ENCODE data around the gene NTN4. TPM values are rescaled to one million over a fixed set of nuclear protein-coding genes. Genes with fewer than 3 reads are reported as not detected.

The NTN4 gene
- total RNA-seq, 1 experiment from 2014 or later: 0.17 TPM

- Histone ChIP-seq H2BK12ac (ENCODE audit: insufficient read length, low read depth, low read length) (no peak overlapping the region), H3K23ac (ENCODE audit: insufficient read length, low read depth, low read length) (no peak overlapping the region), H3T11ph (ENCODE audit: low read length) (no peak overlapping the region), H3K4me1 (ENCODE audit: insufficient read depth, low read length) (no peaks in the 10 kb centered on the region), H3K27ac (ENCODE audit: insufficient read length, low read depth, low read length) (no peak overlapping the region), H2BK15ac (ENCODE audit: low read depth, low read length) (no peak overlapping the region), H3K79me2 (ENCODE audit: insufficient read depth, low read length) (no peaks in the 10 kb centered on the region), H4K91ac (ENCODE audit: insufficient read length, low read depth, low read length) (no peak overlapping the region), H2BK5ac (ENCODE audit: insufficient read length, low read length) (no peak overlapping the region), H4K8ac (replicated peaks; ENCODE audit: insufficient read length, low read depth, low read length) (no peak overlapping the region), H3K23me2 (ENCODE audit: insufficient read length, low read depth, low read length, poor library complexity, severe bottlenecking) (no peaks in the 10 kb centered on the region), H4K5ac (ENCODE audit: insufficient read length, low read depth, low read length) (no peak overlapping the region), H3K4me2 (ENCODE audit: insufficient read depth, insufficient read length, low read length) (no peak overlapping the region), H4K20me1 (ENCODE audit: control insufficient read depth, insufficient read depth, insufficient read length) (no peaks in the 10 kb centered on the region), H2BK20ac (ENCODE audit: low read depth, low read length, poor library complexity, severe bottlenecking) (no peak overlapping the region), H3K14ac (ENCODE audit: insufficient read depth, low read length) (no peak overlapping the region), H2BK120ac (ENCODE audit: low read depth, low read length, poor library complexity, severe bottlenecking) (no peak overlapping the region), H3K9me3 (ENCODE audit: control insufficient read depth, low read depth, low read length) (no peaks in the 10 kb centered on the region), H3K27me3 (ENCODE audit: insufficient read depth, low read length) (no peaks in the 10 kb centered on the region), H3K4ac (ENCODE audit: low read depth, low read length) (no peak overlapping the region), H3K79me1 (ENCODE audit: insufficient read depth, low read depth, low read length, poor library complexity, severe bottlenecking) (no peaks in the 10 kb centered on the region), H3K56ac (ENCODE audit: insufficient read length, low read depth, low read length) (no peak overlapping the region), H2AFZ (ENCODE audit: low read length) (no peak overlapping the region), H3K9ac (ENCODE audit: extremely low read depth, insufficient read length, low read length) (no peak overlapping the region), H3K18ac (ENCODE audit: insufficient read length, low read depth, low read length) (no peak overlapping the region), H2AK5ac (ENCODE audit: insufficient read length, low read length) (no peak overlapping the region)
- peaks cover 4 to 27% (median 16%) of the 10 kb centered on the region in 3 experiments; a peak in 5 of 7 replicates for H3K36me3 Mint-ChIP-seq (ENCODE audit: insufficient read depth in 1 of 3, low read depth in 3 of 3)
- DNase-seq: no peak
- H3K4me3 Mint-ChIP-seq: no peak overlapping the region
- no peaks in the 10 kb centered on the region for H3K27me3 Mint-ChIP-seq (ENCODE audit: low read depth)
- no peak for TF ChIP-seq CTCF (conservative IDR thresholded peaks at IDR 0.05)
- WGBS (ENCODE audit: extremely low coverage, insufficient read length, low lambda C conversion rate): no CpG with 5 or more reads among the region's 3 CpGs
- H3K9me3 Mint-ChIP-seq: peaks cover 0 to 9% of the 10 kb centered on the region in 2 experiments; a peak in 3 of 5 replicates
- H3K27ac Mint-ChIP-seq: no peak overlapping the region
- 0 out of 4 replicates have a peak, but pooled peaks cover 0 to 3% of the 10 kb centered on the region in 2 experiments for H3K4me1 Mint-ChIP-seq
Measured at GRCh38 chr12:95640516-95640915, 150.0 kb downstream of the NTN4 start.
